Glutamatergic neuron (in vitro differentiated cells): ENCODE results near the gene VSTM4. TPM values are rescaled to one million over a fixed set of nuclear protein-coding genes. Genes with fewer than 3 reads are reported as not detected.

ENCODE experiments used
- DNase-seq: peaks from one replicate; pipeline ENCODE4 v3.0.0; 2022
- H3K27ac Mint-ChIP-seq: one replicate; pipeline ENCODE4 v1.8.0; 2020; ENCODE audit warnings: mild to moderate bottlenecking, mixed read lengths, inconsistent platforms; ENCODE audit not compliant: unreplicated experiment
- H3K27me3 Mint-ChIP-seq: one replicate; pipeline ENCODE4 v1.8.0; 2020; ENCODE audit warnings: mild to moderate bottlenecking, moderate library complexity, mixed read lengths, inconsistent platforms; ENCODE audit not compliant: unreplicated experiment
- H3K36me3 Mint-ChIP-seq: one replicate; pipeline ENCODE4 v1.8.0; 2020; ENCODE audit warnings: mild to moderate bottlenecking, mixed read lengths, inconsistent platforms; ENCODE audit not compliant: unreplicated experiment
- H3K4me1 Mint-ChIP-seq: one replicate; pipeline ENCODE4 v1.8.0; 2020; ENCODE audit warnings: mild to moderate bottlenecking, low read depth, mixed read lengths, inconsistent platforms; ENCODE audit not compliant: unreplicated experiment
- H3K4me3 Mint-ChIP-seq: one replicate; pipeline ENCODE4 v1.8.0; 2020; ENCODE audit warnings: mild to moderate bottlenecking, mixed read lengths, inconsistent platforms; ENCODE audit not compliant: unreplicated experiment
- H3K9me3 Mint-ChIP-seq: one replicate; pipeline ENCODE4 v1.8.0; 2020; ENCODE audit warnings: mild to moderate bottlenecking, moderate library complexity, mixed read lengths, inconsistent platforms; ENCODE audit not compliant: unreplicated experiment
- CTCF ChIP-seq: fragments of 200-600 bp; sonication (generic); IDR thresholded peaks from one replicate; pipeline ENCODE4 v1.5.0; 2021; ENCODE audit not compliant: partially characterized antibody, unreplicated experiment
- microRNA-seq: library from miRNA; unstranded; fragments of <30 nt; microRNA quantifications from one replicate; pipeline ENCODE4, GENCODE V29; 2020; ENCODE audit not compliant: unreplicated experiment
- total RNA-seq: library from RNA; stranded (reverse); fragmentation: NEBNext Ultra II Directional; extraction: Animal tissue kit (Norgen Biotek cat#: 25700); gene quantifications from one replicate; pipeline ENCODE4 v1.2.1, GENCODE V29; 2021; ENCODE audit not compliant: unreplicated experiment

VSTM4 gene
- total RNA-seq, 1 donor from 2014 or later: 2.0 TPM

GRCh38 chr10:48970046-48970445 lies 145.3 kb downstream of the VSTM4 start:
- Mint-ChIP-seq H3K36me3 (no peaks in the 10 kb centered on the region), H3K4me3 (no peak overlapping the region), H3K27me3 (peaks cover 1% of the 10 kb centered on the region), H3K9me3 (peaks cover 4% of the 10 kb centered on the region), H3K4me1 (no peaks in the 10 kb centered on the region), H3K27ac (no peak overlapping the region)
- no peak for DNase-seq
- TF ChIP-seq CTCF: no peak

GRCh38 chr10:48968036-48968435 lies 147.3 kb downstream of the VSTM4 start:
- Mint-ChIP-seq H3K27ac (no peak overlapping the region), H3K4me3 (no peak overlapping the region), H3K9me3 (peaks cover 4% of the 10 kb centered on the region), H3K36me3 (no peaks in the 10 kb centered on the region), H3K27me3 (peaks cover 1% of the 10 kb centered on the region), H3K4me1 (no peaks in the 10 kb centered on the region)
- no peak for TF ChIP-seq CTCF
- no peak for DNase-seq

GRCh38 chr10:48965460-48965859 lies 149.9 kb downstream of the VSTM4 start:
- Mint-ChIP-seq H3K27me3 (peaks cover 5% of the 10 kb centered on the region), H3K9me3 (peaks cover 6% of the 10 kb centered on the region), H3K4me3 (no peak overlapping the region), H3K36me3 (peaks cover 7% of the 10 kb centered on the region), H3K27ac (no peak overlapping the region), H3K4me1 (no peaks in the 10 kb centered on the region)
- TF ChIP-seq CTCF: no peak
- no peak for DNase-seq

Small RNAs within 50 kb of the gene (microRNA-seq; reads per million reads assigned to microRNA genes)
- not detected for gene MIR4294

Other genes with a start within 250 kb of the VSTM4 start
- gene LRRC18, start 175.7 kb downstream of the VSTM4 start, total RNA-seq: not detected
- gene FAM170B, start 18.5 kb upstream of the VSTM4 start, total RNA-seq: not detected
- 0.39 TPM for gene TMEM273, start 72.9 kb upstream of the VSTM4 start, total RNA-seq
- gene C10orf71, start 183.6 kb upstream of the VSTM4 start, total RNA-seq: 0.12 TPM